ENCODE measurements around the gene TTC7B. TPM values are rescaled to one million over a fixed set of nuclear protein-coding genes. Genes with fewer than 3 reads are reported as not detected.

Gene TTC7B
- total and polyA plus RNA-seq, 10 of the 15 experiments (the other 5 are each of a cell fraction or from before 2014, with no cell fraction given), result under 0.01 to 1.1 (median 0.26) TPM; not detected in 2

DNA sequence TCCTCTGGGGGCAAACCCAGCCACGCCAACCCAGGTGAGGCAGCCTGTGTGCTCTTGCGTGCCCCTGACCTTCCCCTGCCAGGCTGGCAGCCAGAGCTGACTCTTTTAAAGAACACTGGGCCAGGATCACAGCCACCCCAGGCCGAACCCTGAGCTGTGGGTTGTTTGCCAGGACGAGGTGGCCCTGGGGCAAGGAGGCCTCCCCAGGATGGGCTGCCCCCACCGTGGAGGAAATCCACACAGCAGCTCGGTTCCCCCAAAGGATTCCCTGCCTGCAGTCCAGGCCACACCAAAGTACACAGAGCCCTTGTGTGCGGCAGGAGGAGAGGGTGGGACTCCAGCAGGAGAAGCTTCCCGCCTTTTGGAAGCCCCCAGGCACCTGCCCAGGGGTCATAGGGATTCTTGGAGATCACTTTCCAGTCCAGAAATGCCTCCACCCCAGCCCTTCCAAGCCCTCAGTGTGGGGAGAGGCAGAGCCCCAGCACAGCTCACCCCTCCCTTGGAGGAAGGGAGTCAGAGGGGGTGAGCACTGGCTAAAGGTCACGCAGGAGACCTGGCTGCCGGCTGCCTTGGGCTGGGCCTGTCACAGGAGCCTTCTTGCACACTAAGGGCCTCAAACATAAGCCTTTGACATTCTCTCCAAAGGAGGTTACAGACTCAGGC, 303.8 kb downstream of the TTC7B start:
- ATAC-seq, result no peak
- Histone ChIP-seq H3K9me3 (replicated peaks; ENCODE audit: control insufficient read depth, insufficient read depth, low read length) (no peaks in the 10 kb centered on the region), H3K4me3 (no peak overlapping the region), H4K20me1 (ENCODE audit: control insufficient read depth, insufficient read depth) (no peaks in the 10 kb centered on the region), H3K4me2 (ENCODE audit: control insufficient read depth, insufficient read depth) (no peak overlapping the region), H3K4me1 (ENCODE audit: control insufficient read depth, insufficient read depth, low read length) (no peaks in the 10 kb centered on the region), H3K27ac (ENCODE audit: control insufficient read depth, insufficient read depth) (no peak overlapping the region), H3K36me3 (ENCODE audit: control insufficient read depth in 2 of 2, insufficient read depth in 2 of 2, low read length in 1 of 2) (no peaks in the 10 kb centered on the region), H3K9ac (ENCODE audit: control insufficient read depth, insufficient read depth, low read length) (no peak overlapping the region), H3K79me2 (ENCODE audit: control insufficient read depth, insufficient read depth, low read length) (no peaks in the 10 kb centered on the region), H2AFZ (ENCODE audit: control insufficient read depth, low read depth, low read length) (no peak overlapping the region), H3K27me3 (replicated peaks in 1 of 2; ENCODE audit: control insufficient read depth in 2 of 2, insufficient read depth in 2 of 2, low read length in 1 of 2) (no peaks in the 10 kb centered on the region; a peak in 3 of 4 replicates)
- FAIRE-seq, result no peak
- DNase-seq (ENCODE audit: low read depth, low spot score), result no peak
- WGBS (ENCODE audit: insufficient coverage, insufficient replicate concordance, low lambda C conversion rate, missing lambda C conversion rate), result 17% methylated on average over 9 of the region's 10 CpGs
- TF ChIP-seq NR2F1 (conservative IDR thresholded peaks at IDR 0.05) (no peak), TCF3 (IDR thresholded peaks at IDR 0.05; ENCODE audit: borderline replicate concordance, insufficient read depth, low read depth, low read length) (no peak), NR2C2 (IDR thresholded peaks at IDR 0.05; ENCODE audit: borderline replicate concordance, control insufficient read depth, insufficient read length, low read depth) (no peak), NFYB (IDR thresholded peaks at IDR 0.05; ENCODE audit: insufficient read depth, low read depth, low read length) (no peak), KLF5 (IDR thresholded peaks at IDR 0.05; ENCODE audit: partially characterized antibody) (no peak), KAT2A (conservative IDR thresholded peaks at IDR 0.05; ENCODE audit: control insufficient read depth, low read depth, low read length) (no peak)
- ChIA-PET POLR2A (no interaction called here), CTCF (interaction anchor here (0.7 kb wide), 1 partner anchor 212 kb away, joined by 3 read pairs; no protein-coding TSS in a partner anchor), RAD21 (ENCODE audit: unreplicated experiment) (no interaction called here), SMC1A (ENCODE audit: uncharacterized antibody, unreplicated experiment) (no interaction called here)
- in situ Hi-C loops (cut with MboI) (no loop called here), intact Hi-C loops (cut with micrococcal nuclease; ENCODE audit: unreplicated experiment) (no loop called here)
- no TSS peak for BruUV-seq (replicated peaks)

DNA sequence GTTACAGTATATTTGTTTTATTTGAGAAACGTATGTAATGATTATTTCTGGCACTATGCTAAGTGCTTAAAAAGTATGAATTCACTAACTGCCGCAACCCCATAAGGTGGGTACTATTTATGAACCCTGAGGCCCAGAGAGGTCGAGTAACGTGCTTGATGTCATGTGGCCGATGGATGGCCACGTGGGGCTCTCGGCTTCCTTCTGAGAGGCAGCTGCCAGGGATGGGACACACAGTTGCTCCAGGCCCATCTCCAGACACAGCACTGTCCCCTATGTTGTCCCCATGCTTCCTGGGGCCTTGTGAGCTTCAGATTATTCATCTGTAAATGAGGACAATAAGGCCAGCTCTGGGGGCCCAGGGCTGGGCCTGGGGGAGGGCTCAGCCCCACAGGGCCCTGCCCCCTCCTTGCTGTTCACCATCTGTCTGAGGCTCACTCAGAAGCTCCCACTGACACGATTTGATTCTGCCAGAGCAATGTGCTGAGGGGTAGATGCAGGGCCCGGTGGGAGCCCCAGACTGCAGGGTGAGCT, 304.4 kb downstream of the TTC7B start:
- Histone ChIP-seq H3K4me1 (ENCODE audit: control insufficient read depth, insufficient read depth, low read length) (no peaks in the 10 kb centered on the region), H4K20me1 (ENCODE audit: control insufficient read depth, insufficient read depth) (no peaks in the 10 kb centered on the region), H3K9ac (ENCODE audit: control insufficient read depth, insufficient read depth, low read length) (no peak overlapping the region), H2AFZ (ENCODE audit: control insufficient read depth, low read depth, low read length) (no peak overlapping the region), H3K9me3 (replicated peaks; ENCODE audit: control insufficient read depth, insufficient read depth, low read length) (no peaks in the 10 kb centered on the region), H3K4me2 (ENCODE audit: control insufficient read depth, insufficient read depth) (no peak overlapping the region), H3K36me3 (ENCODE audit: control insufficient read depth in 2 of 2, insufficient read depth in 2 of 2, low read length in 1 of 2) (no peaks in the 10 kb centered on the region), H3K27me3 (replicated peaks in 1 of 2; ENCODE audit: control insufficient read depth in 2 of 2, insufficient read depth in 2 of 2, low read length in 1 of 2) (no peaks in the 10 kb centered on the region; a peak in 3 of 4 replicates), H3K79me2 (ENCODE audit: control insufficient read depth, insufficient read depth, low read length) (no peaks in the 10 kb centered on the region), H3K4me3 (no peak overlapping the region), H3K27ac (ENCODE audit: control insufficient read depth, insufficient read depth) (no peak overlapping the region)
- DNase-seq (ENCODE audit: low read depth, low spot score) (no peak), ATAC-seq (no peak), FAIRE-seq (no peak)
- WGBS (ENCODE audit: insufficient coverage, insufficient replicate concordance, low lambda C conversion rate, missing lambda C conversion rate), result 37% methylated on average over 9 of the region's 9 CpGs
- BruUV-seq (replicated peaks), result no TSS peak
- ChIA-PET POLR2A (no interaction called here), CTCF (interaction anchor here (0.7 kb wide), 1 partner anchor 211 kb away, joined by 3 read pairs; no protein-coding TSS in a partner anchor), RAD21 (ENCODE audit: unreplicated experiment) (no interaction called here), SMC1A (ENCODE audit: uncharacterized antibody, unreplicated experiment) (no interaction called here)
- intact Hi-C loops (cut with micrococcal nuclease; ENCODE audit: unreplicated experiment) (no loop called here), in situ Hi-C loops (cut with MboI) (no loop called here)
- TF ChIP-seq EP300 (IDR thresholded peaks at IDR 0.05; ENCODE audit: borderline replicate concordance in 1 of 2, control insufficient read depth in 1 of 2, low read depth in 2 of 2, low read length in 2 of 2), result no peak
- TF ChIP-seq, protein P1, sequence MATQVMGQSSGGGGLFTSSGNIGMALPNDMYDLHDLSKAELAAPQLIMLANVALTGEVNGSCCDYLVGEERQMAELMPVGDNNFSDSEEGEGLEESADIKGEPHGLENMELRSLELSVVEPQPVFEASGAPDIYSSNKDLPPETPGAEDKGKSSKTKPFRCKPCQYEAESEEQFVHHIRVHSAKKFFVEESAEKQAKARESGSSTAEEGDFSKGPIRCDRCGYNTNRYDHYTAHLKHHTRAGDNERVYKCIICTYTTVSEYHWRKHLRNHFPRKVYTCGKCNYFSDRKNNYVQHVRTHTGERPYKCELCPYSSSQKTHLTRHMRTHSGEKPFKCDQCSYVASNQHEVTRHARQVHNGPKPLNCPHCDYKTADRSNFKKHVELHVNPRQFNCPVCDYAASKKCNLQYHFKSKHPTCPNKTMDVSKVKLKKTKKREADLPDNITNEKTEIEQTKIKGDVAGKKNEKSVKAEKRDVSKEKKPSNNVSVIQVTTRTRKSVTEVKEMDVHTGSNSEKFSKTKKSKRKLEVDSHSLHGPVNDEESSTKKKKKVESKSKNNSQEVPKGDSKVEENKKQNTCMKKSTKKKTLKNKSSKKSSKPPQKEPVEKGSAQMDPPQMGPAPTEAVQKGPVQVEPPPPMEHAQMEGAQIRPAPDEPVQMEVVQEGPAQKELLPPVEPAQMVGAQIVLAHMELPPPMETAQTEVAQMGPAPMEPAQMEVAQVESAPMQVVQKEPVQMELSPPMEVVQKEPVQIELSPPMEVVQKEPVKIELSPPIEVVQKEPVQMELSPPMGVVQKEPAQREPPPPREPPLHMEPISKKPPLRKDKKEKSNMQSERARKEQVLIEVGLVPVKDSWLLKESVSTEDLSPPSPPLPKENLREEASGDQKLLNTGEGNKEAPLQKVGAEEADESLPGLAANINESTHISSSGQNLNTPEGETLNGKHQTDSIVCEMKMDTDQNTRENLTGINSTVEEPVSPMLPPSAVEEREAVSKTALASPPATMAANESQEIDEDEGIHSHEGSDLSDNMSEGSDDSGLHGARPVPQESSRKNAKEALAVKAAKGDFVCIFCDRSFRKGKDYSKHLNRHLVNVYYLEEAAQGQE (IDR thresholded peaks at IDR 0.05; ENCODE audit: low read depth, low read length), result no peak
- no peak for TF ChIP-seq POLR2AphosphoS2 (IDR thresholded peaks at IDR 0.05; ENCODE audit: low read depth, low read length)
- TF ChIP-seq EZH2 (IDR thresholded peaks at IDR 0.05; ENCODE audit: borderline replicate concordance, control insufficient read depth, low read depth, low read length), result no peak
- no peak for TF ChIP-seq ATF7 (IDR thresholded peaks at IDR 0.05; ENCODE audit: low read depth)
- no peak for TF ChIP-seq HDGF (IDR thresholded peaks at IDR 0.05)
- TF ChIP-seq, protein P2, sequence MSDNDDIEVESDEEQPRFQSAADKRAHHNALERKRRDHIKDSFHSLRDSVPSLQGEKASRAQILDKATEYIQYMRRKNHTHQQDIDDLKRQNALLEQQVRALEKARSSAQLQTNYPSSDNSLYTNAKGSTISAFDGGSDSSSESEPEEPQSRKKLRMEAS (IDR thresholded peaks at IDR 0.05; ENCODE audit: low read depth, low read length), result no peak
